ENCODE measurements around the gene DAB2IP.

The DAB2IP gene

GRCh38 chr9:121735793-121736770 is 84.6 kb downstream of the DAB2IP start:
- Histone ChIP-seq H3K4me3 (ENCODE audit: low read length) (peak overlapping the region; percentile 29; the same call in 1 of the 2 replicates), H3K4me1 (ENCODE audit: control insufficient read depth, low read length) (peaks cover 8% of the 10 kb centered on the region), H3K27ac (ENCODE audit: low read depth, low read length) (no peak overlapping the region), H3F3A (ENCODE audit: control insufficient read depth, insufficient read depth) (no peaks in the 10 kb centered on the region), H3K36me3 (ENCODE audit: control insufficient read depth, low read length) (no peaks in the 10 kb centered on the region), H3K4me2 (ENCODE audit: low read length) (peak overlapping the region; percentile 29), H3K79me2 (ENCODE audit: control insufficient read depth, low read length) (no peaks in the 10 kb centered on the region), H3K9me3 (ENCODE audit: control insufficient read depth, insufficient read depth, low read length) (no peaks in the 10 kb centered on the region), H3K27me3 (ENCODE audit: control insufficient read depth, low read length) (peaks cover 3% of the 10 kb centered on the region; the same call in 1 of the 2 replicates), H4K20me1 (ENCODE audit: control insufficient read depth, insufficient read depth, low read depth, low read length) (no peaks in the 10 kb centered on the region), H3K9me2 (replicated peaks; ENCODE audit: control insufficient read depth, low read length) (no peaks in the 10 kb centered on the region)
- TF ChIP-seq EZH2phosphoT487 (IDR thresholded peaks at IDR 0.05; ENCODE audit: borderline replicate concordance, low read length) (no peak), CTCF (IDR thresholded peaks at IDR 0.05; ENCODE audit: low read depth, low read length, poor library complexity, severe bottlenecking) (no peak)

GRCh38 chr9:121736934-121737462 is 85.6 kb downstream of the DAB2IP start:
- Histone ChIP-seq H3K9me3 (ENCODE audit: control insufficient read depth, insufficient read depth, low read length) (no peaks in the 10 kb centered on the region), H4K20me1 (ENCODE audit: control insufficient read depth, insufficient read depth, low read depth, low read length) (no peaks in the 10 kb centered on the region), H3K4me2 (ENCODE audit: low read length) (peak overlapping the region; percentile 29), H3K27ac (ENCODE audit: low read depth, low read length) (no peak overlapping the region), H3K9me2 (replicated peaks; ENCODE audit: control insufficient read depth, low read length) (no peaks in the 10 kb centered on the region), H3K4me3 (ENCODE audit: low read length) (peak overlapping the region; percentile 29; the same call in 1 of the 2 replicates), H3F3A (ENCODE audit: control insufficient read depth, insufficient read depth) (no peaks in the 10 kb centered on the region), H3K36me3 (ENCODE audit: control insufficient read depth, low read length) (no peaks in the 10 kb centered on the region), H3K79me2 (ENCODE audit: control insufficient read depth, low read length) (no peaks in the 10 kb centered on the region), H3K4me1 (ENCODE audit: control insufficient read depth, low read length) (peaks cover 8% of the 10 kb centered on the region), H3K27me3 (ENCODE audit: control insufficient read depth, low read length) (peaks cover 3% of the 10 kb centered on the region; the same call in 1 of the 2 replicates)
- no peak for TF ChIP-seq EZH2phosphoT487 (IDR thresholded peaks at IDR 0.05; ENCODE audit: borderline replicate concordance, low read length)
- TF ChIP-seq CTCF (IDR thresholded peaks at IDR 0.05; ENCODE audit: low read depth, low read length, poor library complexity, severe bottlenecking) = no peak

- Histone ChIP-seq H3K9me2 (replicated peaks; ENCODE audit: control insufficient read depth, low read length) (no peaks in the 10 kb centered on the region), H3K4me1 (ENCODE audit: control insufficient read depth, low read length) (peaks cover 8% of the 10 kb centered on the region), H3K4me3 (ENCODE audit: low read length) (no peak overlapping the region), H3K27ac (ENCODE audit: low read depth, low read length) (no peak overlapping the region), H3K27me3 (ENCODE audit: control insufficient read depth, low read length) (peaks cover 3% of the 10 kb centered on the region; the same call in 1 of the 2 replicates), H4K20me1 (ENCODE audit: control insufficient read depth, insufficient read depth, low read depth, low read length) (no peaks in the 10 kb centered on the region), H3K36me3 (ENCODE audit: control insufficient read depth, low read length) (no peaks in the 10 kb centered on the region), H3F3A (ENCODE audit: control insufficient read depth, insufficient read depth) (no peaks in the 10 kb centered on the region), H3K9me3 (ENCODE audit: control insufficient read depth, insufficient read depth, low read length) (no peaks in the 10 kb centered on the region), H3K79me2 (ENCODE audit: control insufficient read depth, low read length) (no peaks in the 10 kb centered on the region), H3K4me2 (ENCODE audit: low read length) (no peak overlapping the region)
- no peak for TF ChIP-seq EZH2phosphoT487 (IDR thresholded peaks at IDR 0.05; ENCODE audit: borderline replicate concordance, low read length)
- no peak for TF ChIP-seq CTCF (IDR thresholded peaks at IDR 0.05; ENCODE audit: low read depth, low read length, poor library complexity, severe bottlenecking)
These were observed 86.1 kb downstream of the DAB2IP start for GRCh38 chr9:121737481-121737931.
